ENCODE results near the gene DPP6. TPM values are rescaled to one million over a fixed set of nuclear protein-coding genes. Genes with fewer than 3 reads are reported as not detected.

The DPP6 gene
- total and polyA plus RNA-seq, 9 of the 15 experiments (the other 6 are each of a cell fraction or from before 2014, with no cell fraction given): not detected

DNA sequence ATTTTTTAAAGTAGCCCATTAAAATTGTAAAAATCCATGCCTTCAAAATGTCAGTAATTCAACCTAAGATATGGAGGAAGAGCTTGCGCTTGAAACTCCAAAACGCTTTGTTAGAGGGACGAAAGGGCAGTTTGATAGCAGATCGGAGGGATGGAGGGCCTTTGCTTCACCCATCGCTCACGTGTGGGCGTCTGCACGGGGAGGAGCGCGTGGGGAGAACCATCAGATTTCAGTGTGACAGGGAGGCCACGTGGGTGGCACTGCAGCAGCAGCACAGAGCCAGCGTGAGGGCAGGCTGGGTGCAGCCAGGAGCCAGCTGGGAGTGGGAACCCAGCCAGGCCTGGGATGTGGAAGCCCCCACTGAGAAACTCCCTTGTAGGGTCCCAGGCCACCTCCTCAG lies 625.3 kb downstream of the DPP6 start (continued):
- TF ChIP-seq, protein P1, sequence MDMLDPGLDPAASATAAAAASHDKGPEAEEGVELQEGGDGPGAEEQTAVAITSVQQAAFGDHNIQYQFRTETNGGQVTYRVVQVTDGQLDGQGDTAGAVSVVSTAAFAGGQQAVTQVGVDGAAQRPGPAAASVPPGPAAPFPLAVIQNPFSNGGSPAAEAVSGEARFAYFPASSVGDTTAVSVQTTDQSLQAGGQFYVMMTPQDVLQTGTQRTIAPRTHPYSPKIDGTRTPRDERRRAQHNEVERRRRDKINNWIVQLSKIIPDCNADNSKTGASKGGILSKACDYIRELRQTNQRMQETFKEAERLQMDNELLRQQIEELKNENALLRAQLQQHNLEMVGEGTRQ (CRISPR knock-in tag; IDR thresholded peaks at IDR 0.05): peak; percentile 72
- TF ChIP-seq, protein P2, sequence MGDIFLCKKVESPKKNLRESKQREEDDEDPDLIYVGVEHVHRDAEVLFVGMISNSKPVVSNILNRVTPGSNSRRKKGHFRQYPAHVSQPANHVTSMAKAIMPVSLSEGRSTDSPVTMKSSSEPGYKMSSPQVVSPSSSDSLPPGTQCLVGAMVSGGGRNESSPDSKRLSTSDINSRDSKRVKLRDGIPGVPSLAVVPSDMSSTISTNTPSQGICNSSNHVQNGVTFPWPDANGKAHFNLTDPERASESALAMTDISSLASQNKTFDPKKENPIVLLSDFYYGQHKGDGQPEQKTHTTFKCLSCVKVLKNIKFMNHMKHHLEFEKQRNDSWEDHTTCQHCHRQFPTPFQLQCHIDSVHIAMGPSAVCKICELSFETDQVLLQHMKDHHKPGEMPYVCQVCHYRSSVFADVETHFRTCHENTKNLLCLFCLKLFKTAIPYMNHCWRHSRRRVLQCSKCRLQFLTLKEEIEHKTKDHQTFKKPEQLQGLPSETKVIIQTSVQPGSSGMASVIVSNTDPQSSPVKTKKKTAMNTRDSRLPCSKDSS (IDR thresholded peaks at IDR 0.05; ENCODE audit: low read depth, partially characterized antibody): no peak
- no peak for TF ChIP-seq ESRRB (CRISPR knock-in tag; IDR thresholded peaks at IDR 0.05; ENCODE audit: borderline replicate concordance)
- TF ChIP-seq, protein P3, sequence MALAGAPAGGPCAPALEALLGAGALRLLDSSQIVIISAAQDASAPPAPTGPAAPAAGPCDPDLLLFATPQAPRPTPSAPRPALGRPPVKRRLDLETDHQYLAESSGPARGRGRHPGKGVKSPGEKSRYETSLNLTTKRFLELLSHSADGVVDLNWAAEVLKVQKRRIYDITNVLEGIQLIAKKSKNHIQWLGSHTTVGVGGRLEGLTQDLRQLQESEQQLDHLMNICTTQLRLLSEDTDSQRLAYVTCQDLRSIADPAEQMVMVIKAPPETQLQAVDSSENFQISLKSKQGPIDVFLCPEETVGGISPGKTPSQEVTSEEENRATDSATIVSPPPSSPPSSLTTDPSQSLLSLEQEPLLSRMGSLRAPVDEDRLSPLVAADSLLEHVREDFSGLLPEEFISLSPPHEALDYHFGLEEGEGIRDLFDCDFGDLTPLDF (CRISPR knock-in tag; IDR thresholded peaks at IDR 0.05): no peak
- TF ChIP-seq ZNF217 (CRISPR knock-in tag; IDR thresholded peaks at IDR 0.05): no peak
- TF ChIP-seq TBL1XR1 (IDR thresholded peaks at IDR 0.05; ENCODE audit: low read length in 2 of 2): no peak
- TF ChIP-seq MAFG (tag; conservative IDR thresholded peaks at IDR 0.05): no peak
- TF ChIP-seq TAF1 (IDR thresholded peaks at IDR 0.05; ENCODE audit: control insufficient read depth, extremely low read depth, insufficient read depth, low read length, severe bottlenecking): no peak
- TF ChIP-seq, protein P4, sequence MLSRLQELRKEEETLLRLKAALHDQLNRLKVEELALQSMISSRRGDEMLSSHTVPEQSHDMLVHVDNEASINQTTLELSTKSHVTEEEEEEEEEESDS (CRISPR knock-in tag; IDR thresholded peaks at IDR 0.05): no peak
- TF ChIP-seq NFIC (IDR thresholded peaks at IDR 0.05): no peak; the same call in none of the 2 replicates
- TF ChIP-seq NFE2 (IDR thresholded peaks at IDR 0.05; ENCODE audit: low read depth): no peak
- TF ChIP-seq NFXL1 (CRISPR knock-in tag; IDR thresholded peaks at IDR 0.05): no peak
- TF ChIP-seq ZNF696 (CRISPR knock-in tag; conservative IDR thresholded peaks at IDR 0.05): no peak
- no peak for TF ChIP-seq SIN3B (IDR thresholded peaks at IDR 0.05; ENCODE audit: low read depth)
